HG02884 (cell line): ENCODE results near the gene WDR27.
A peak's percentile ranks its signal among the peaks of the same experiment; 100 is the strongest.

Experiments
- ATAC-seq: cut with Tn5 transposase; IDR thresholded peaks from one replicate; pipeline ENCODE4 v1.9.1; 2021; ENCODE audit warnings: mild to moderate bottlenecking, moderate library complexity; ENCODE audit not compliant: unreplicated experiment

WDR27 gene

GRCh38 chr6:169701954-169702839 lies at the start of gene WDR27, which contains the start of gene C6orf120:
Gene WDR27, minus strand, starts transcription at chr6:169702029. Its CDS starts 13,024 bp downstream, at chr6:169689005.
Gene C6orf120, plus strand, starts transcription at chr6:169702126. Its CDS starts 334 bp downstream, at chr6:169702460.
- ATAC-seq = peak; percentile 89

DNA sequence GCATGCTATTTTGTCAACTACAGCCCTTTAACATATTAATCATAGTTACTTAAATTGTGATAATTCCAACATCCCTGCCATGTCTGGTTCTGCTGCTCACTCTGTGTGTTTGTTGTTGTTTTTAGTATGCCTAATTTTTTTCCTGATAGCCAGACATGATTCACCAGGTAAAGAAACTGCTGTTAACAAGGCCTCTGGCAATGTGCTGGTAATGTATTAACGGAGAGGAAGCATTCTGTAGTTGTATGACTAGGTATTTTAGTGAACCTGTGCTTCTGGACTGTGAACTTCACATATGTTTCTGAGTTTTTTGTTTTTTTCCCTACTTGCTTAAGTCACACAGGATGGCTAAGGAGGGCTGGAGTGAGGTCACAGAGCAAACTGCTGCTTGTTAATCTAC lies 44.7 kb upstream of the WDR27 start:
- no peak for ATAC-seq

DNA sequence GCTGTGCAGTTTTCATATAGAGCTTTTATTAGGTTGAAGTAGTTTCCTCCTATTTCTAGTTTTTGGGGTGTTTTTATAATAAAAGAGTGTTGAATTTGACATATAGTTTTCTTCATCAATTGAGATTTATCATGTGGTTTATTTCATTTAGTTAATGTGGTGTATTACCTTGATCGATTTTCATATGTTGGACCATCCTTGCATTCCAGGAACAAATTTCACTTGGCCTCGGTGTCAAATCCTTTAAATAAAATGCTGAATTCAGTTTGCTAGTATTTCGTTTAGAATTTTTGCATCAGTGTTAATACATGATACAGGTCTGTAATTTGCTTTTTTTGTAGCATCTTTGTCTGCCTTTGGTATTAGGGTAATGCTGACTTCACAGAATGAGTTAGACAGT lies 43.6 kb upstream of the WDR27 start:
- no peak for ATAC-seq

DNA sequence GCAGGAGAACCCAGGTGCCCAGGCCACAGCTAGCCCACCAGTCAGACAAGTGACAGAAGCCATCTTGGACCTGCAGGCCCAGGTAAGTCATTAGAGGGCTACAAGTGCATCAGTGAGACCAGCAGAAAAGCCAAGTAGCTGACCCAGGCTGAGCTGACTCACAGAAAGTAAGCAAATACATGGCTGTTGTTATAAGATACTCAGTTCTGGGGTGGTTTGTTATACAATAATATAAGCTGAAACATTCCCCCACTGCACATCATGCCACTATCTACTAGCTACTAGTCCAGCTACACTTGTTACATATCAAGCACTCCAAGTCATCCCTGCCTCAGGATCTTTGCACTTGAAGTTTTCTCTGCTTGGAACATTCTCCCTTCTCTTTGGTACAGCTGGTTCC lies 39.5 kb upstream of the WDR27 start:
- ATAC-seq = no peak

GRCh38 chr6:169738976-169739529 lies 37.2 kb upstream of the WDR27 start:
- no peak for ATAC-seq

GRCh38 chr6:169738204-169738975 lies 36.6 kb upstream of the WDR27 start:
- no peak for ATAC-seq

DNA sequence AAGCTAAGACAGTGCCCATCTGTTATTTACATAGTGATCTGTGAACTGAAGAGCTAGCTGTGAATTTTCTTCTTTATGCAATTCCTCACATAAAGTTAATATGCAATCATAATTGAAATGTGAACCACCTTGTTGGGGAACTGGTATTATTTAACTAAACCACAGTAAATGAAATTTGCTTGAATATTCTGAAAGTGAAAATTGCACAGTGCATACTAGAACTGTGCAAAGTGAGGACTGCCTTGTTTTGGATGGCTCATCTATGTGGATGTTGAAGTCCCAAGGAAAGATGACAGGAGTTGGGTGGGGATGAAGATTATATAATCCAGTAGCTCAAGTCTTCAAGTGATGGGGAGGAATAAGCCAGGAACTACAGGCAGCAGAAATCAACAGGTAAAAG lies 28.1 kb upstream of the WDR27 start:
- no peak for ATAC-seq

GRCh38 chr6:169726963-169727362 lies 25.1 kb upstream of the WDR27 start:
- no peak for ATAC-seq

GRCh38 chr6:169726049-169726400 lies 24.2 kb upstream of the WDR27 start:
- ATAC-seq = no peak

DNA sequence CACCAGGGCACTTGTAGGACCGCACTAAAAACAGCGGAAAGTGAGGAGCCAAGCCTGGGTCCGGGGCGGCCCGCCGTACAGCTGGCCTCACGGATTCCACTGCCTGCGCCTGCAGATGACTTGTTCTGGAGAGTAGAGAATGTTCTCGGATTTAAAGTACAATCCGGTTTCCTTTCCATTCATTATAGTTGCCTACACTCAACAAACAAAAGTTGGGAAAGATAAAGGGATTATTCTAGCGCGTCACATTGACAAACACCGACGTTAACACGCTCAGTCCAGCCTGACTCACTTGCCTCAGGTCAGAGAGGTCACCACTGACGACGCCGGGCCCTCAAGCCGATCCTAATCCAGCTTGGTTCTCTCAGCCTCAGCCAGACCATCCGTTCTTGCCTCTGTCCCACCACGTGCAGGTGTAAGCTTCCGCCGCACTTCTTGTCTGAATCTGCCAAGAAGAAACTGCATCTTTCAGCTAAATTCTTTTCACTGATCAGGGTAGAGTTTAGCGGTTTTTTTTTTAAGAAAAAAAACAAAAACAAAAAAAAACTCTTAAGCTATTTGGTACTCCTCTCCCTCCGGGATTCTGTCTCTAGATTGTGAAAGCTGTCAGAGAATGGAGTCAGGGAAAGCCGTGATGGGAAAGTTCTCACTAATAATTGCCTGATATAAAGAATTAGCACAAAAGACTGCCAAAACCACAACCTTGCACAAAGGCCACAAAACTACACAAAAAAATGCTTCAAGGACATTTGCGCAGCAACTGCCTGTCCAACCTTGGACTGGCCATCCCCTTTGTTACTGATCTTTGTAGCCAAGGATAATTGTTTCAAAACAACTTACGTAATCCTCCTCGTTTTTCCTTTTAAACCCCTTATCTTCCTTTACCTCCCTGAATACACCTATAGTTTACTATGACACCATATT lies 23.6 kb upstream of the WDR27 start:
- ATAC-seq = peak; percentile 8

GRCh38 chr6:169724494-169725124 lies 22.8 kb upstream of the WDR27 start, which contains the start of gene PHF10:
Gene PHF10, minus strand, starts transcription at chr6:169724500. Its CDS starts 569 bp downstream, at chr6:169723931.
- ATAC-seq = peak; percentile 34

- ATAC-seq = peak; percentile 29
Observed at GRCh38 chr6:169723991-169724493, 22.2 kb upstream of the WDR27 start.

DNA sequence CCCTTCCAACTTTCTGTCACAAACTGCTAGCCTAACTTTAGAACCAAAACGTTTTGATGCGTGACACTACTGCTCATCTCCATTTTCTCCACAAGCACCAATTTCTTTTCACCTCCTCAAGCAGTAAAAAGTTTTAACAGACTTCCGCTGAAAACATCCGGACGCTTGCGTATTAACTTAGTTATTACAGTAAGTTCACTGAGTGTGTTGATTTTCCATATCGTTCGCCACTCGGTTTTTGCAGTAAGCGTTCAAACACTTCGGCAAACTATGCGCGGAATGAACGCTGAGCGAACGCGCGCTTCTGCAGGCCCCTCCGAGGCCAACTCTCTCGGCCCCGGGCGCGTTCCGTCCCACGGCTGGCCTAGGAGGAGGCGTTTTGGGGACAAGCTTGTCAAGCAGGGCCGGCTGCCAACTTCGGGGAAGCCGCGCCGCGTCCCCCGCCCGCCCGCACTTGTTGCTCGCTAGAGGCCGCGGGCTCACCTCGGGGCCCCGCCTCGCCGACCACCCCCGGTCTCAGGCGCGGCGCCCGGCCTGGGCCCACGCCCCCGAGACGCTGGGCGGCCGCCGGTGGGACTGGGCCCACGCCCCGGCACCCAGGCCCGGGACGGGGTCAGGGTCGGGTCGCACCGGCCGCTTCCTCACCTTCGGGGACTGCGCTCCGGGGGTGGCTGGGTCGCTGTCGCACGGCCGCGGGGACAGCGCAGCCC lies 21.5 kb upstream of the WDR27 start:
- ATAC-seq = peak; percentile 33

- ATAC-seq = no peak
Observed at GRCh38 chr6:169722362-169723199, 20.8 kb upstream of the WDR27 start.

GRCh38 chr6:169720207-169720855 lies 18.5 kb upstream of the WDR27 start:
- ATAC-seq = no peak

GRCh38 chr6:169719117-169719516 lies 17.3 kb upstream of the WDR27 start:
- no peak for ATAC-seq

DNA sequence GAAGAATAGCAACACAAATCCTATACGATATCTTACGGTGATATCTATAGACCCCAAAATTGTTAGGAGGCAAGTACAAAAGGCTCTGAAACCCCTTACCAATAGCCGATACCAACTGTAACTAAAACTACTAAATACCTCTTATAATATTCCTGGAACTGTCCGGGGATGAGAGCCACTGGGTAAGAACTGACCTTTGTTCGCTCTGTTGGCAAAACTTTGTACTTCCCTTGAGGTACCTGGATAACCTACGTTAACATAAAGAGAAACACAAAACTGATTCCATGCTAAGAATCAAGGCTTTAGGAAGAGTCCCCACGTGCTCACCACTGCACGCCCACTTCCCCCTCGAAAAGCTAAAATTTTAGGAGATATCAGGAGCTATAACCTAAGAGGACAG lies 12.8 kb upstream of the WDR27 start:
- ATAC-seq = no peak

DNA sequence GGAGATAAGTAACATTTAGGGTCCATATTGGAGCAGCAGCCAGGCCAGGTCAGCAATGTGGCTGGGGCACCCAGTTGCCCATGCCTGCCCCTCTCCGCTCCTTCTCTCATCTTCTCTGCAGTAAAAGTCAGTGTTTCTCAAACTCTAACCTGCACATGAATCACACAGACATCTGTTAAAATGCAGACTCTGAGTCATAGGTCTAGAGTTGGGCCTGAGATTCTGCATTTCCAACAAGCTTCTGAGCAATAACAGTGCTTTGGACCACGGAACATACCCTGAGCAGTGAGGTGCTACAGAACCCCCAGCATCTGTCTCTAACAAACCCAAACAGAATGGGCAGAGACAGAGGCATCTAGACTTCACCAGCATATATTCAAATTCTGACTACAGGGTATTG lies 12.3 kb upstream of the WDR27 start:
- no peak for ATAC-seq
